Osteoblast (primary cell): ENCODE results near the gene PCDH15. TPM values are rescaled to one million over a fixed set of nuclear protein-coding genes. Genes with fewer than 3 reads are reported as not detected.

Source experiments
- DNase-seq: peaks from one replicate; pipeline ENCODE4 v3.0.0; 2011; ENCODE audit warnings: low spot score, mixed read lengths; ENCODE audit not compliant: insufficient read length; ENCODE audit errors: missing footprints
- H2AFZ ChIP-seq: 2 replicates; pipeline ENCODE4 v1.6.0; 2011; ENCODE audit warnings: mild to moderate bottlenecking, low read length
- H3K27ac ChIP-seq: 2 replicates; pipeline ENCODE4 v1.5.1; 2011; ENCODE audit warnings: mild to moderate bottlenecking, low read depth, low read length, moderate library complexity
- H3K27me3 ChIP-seq: 2 replicates; pipeline ENCODE4 v1.6.0; 2012; ENCODE audit warnings: mild to moderate bottlenecking, control low read depth, inconsistent platforms, low read length, moderate library complexity; ENCODE audit not compliant: insufficient read depth
- H3K36me3 ChIP-seq: 2 replicates; pipeline ENCODE4 v1.5.1; 2011; ENCODE audit warnings: mild to moderate bottlenecking, low read length, control low read depth, moderate library complexity; ENCODE audit not compliant: insufficient read depth
- H3K4me1 ChIP-seq: 2 replicates; pipeline ENCODE4 v1.5.1; 2011; ENCODE audit warnings: mild to moderate bottlenecking, low read length, control low read depth, moderate library complexity; ENCODE audit not compliant: insufficient read depth
- H3K4me2 ChIP-seq: 2 replicates; pipeline ENCODE4 v1.6.0; 2011; ENCODE audit warnings: mild to moderate bottlenecking, low read length; ENCODE audit not compliant: insufficient read depth
- H3K4me3 ChIP-seq: fragments of 200-600 bp; sonication (generic); 3 replicates; pipeline ENCODE4 v1.5.1; 2012; ENCODE audit warnings: mild to moderate bottlenecking, low read length, inconsistent platforms; ENCODE audit not compliant: insufficient read depth
- H3K79me2 ChIP-seq: 2 replicates; pipeline ENCODE4 v1.6.0; 2012; ENCODE audit warnings: mild to moderate bottlenecking, low read length, control low read depth, inconsistent platforms; ENCODE audit not compliant: insufficient read depth
- H3K9me3 ChIP-seq: 2 replicates; pipeline ENCODE4 v1.5.1; 2011; ENCODE audit warnings: low read depth, low read length, control low read depth
- H4K20me1 ChIP-seq: 2 replicates; pipeline ENCODE4 v1.6.0; 2012; ENCODE audit warnings: mild to moderate bottlenecking, low read length, control low read depth; ENCODE audit not compliant: insufficient read depth
- CTCF ChIP-seq: IDR thresholded peaks from 2 replicates; pipeline ENCODE4 v1.5.1; 2011; ENCODE audit warnings: mild to moderate bottlenecking, low read depth, low read length, moderate library complexity; ENCODE audit errors: extremely low read depth
- total RNA-seq: library from RNA; depleted of rRNA; stranded (reverse); fragments of >200 nt; gene quantifications from 2 replicates; pipeline ENCODE4 v1.2.3, GENCODE V29; 2012

The PCDH15 gene
- total RNA-seq, 1 donor: not detected

- Histone ChIP-seq H2AFZ (no peak overlapping the region), H3K9me3 (no peaks in the 10 kb centered on the region), H3K27me3 (no peaks in the 10 kb centered on the region), H4K20me1 (no peaks in the 10 kb centered on the region), H3K4me1 (no peaks in the 10 kb centered on the region), H3K36me3 (no peaks in the 10 kb centered on the region), H3K4me2 (no peak overlapping the region), H3K79me2 (no peaks in the 10 kb centered on the region), H3K4me3 (no peak overlapping the region), H3K27ac (no peak overlapping the region)
- no peak for TF ChIP-seq CTCF
- no peak for DNase-seq
Measured at GRCh38 chr10:54234832-54235231, 566.2 kb downstream of the PCDH15 start.

GRCh38 chr10:54203401-54203800 is 597.6 kb downstream of the PCDH15 start:
- H3K27ac ChIP-seq: no peak overlapping the region
- H3K4me1 ChIP-seq: no peaks in the 10 kb centered on the region
- no peak overlapping the region for H2AFZ ChIP-seq
- DNase-seq: no peak
- H3K4me3 ChIP-seq: no peak overlapping the region
- H3K79me2 ChIP-seq: no peaks in the 10 kb centered on the region
- H3K27me3 ChIP-seq: no peaks in the 10 kb centered on the region
- no peaks in the 10 kb centered on the region for H4K20me1 ChIP-seq
- peaks cover 2% of the 10 kb centered on the region for H3K9me3 ChIP-seq
- no peaks in the 10 kb centered on the region for H3K36me3 ChIP-seq
- H3K4me2 ChIP-seq: no peak overlapping the region
- TF ChIP-seq CTCF: no peak

GRCh38 chr10:54198051-54198450 is 603.0 kb downstream of the PCDH15 start:
- no peaks in the 10 kb centered on the region for H3K27me3 ChIP-seq
- H4K20me1 ChIP-seq: no peaks in the 10 kb centered on the region
- H3K79me2 ChIP-seq: no peaks in the 10 kb centered on the region
- no peaks in the 10 kb centered on the region for H3K9me3 ChIP-seq
- no peak overlapping the region for H3K4me3 ChIP-seq
- no peaks in the 10 kb centered on the region for H3K4me1 ChIP-seq
- H3K4me2 ChIP-seq: no peak overlapping the region
- H3K27ac ChIP-seq: no peak overlapping the region
- no peak for TF ChIP-seq CTCF
- H3K36me3 ChIP-seq: no peaks in the 10 kb centered on the region
- DNase-seq: no peak
- no peak overlapping the region for H2AFZ ChIP-seq

- Histone ChIP-seq H3K4me3 (no peak overlapping the region), H3K4me1 (no peaks in the 10 kb centered on the region), H2AFZ (no peak overlapping the region), H3K4me2 (no peak overlapping the region), H3K27me3 (no peaks in the 10 kb centered on the region), H3K9me3 (no peaks in the 10 kb centered on the region), H4K20me1 (no peaks in the 10 kb centered on the region), H3K36me3 (no peaks in the 10 kb centered on the region), H3K79me2 (no peaks in the 10 kb centered on the region), H3K27ac (no peak overlapping the region)
- TF ChIP-seq CTCF: no peak
- no peak for DNase-seq
Measured at GRCh38 chr10:54194806-54195205, 606.2 kb downstream of the PCDH15 start.
